Measurements from ENCODE around the gene USP15. TPM values are rescaled to one million over a fixed set of nuclear protein-coding genes. Genes with fewer than 3 reads are reported as not detected.

USP15 gene
- total RNA-seq, 4 donors from 2014 or later: 70.8 to 99.4 (median 77.9) TPM

DNA sequence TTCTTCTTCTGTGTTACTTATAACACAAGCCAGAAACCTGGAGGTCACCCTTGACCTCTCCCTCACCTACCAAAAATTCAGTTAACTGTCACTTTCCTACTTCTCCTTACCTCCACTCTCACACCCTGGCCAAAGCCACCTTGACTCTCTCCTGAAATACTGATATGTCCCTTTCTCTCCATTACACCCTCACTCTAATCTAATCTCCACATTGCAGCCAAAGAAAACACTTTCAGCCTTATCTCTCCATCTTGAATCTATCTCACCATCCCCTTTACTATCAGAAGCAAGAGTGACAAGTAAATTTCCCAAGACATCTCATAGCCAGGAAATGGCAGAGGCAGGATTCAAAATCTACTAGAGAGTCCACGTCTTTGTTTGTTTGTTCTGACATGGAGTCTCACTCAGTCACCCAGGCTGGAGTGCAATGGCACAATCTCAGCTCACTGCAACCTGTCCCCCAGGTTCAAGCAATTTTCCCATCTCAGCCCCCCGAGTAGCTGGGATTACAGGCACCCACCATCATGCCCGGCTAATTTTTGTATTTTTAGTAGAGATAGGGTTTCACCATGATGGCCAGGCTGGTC is 28.0 kb upstream of the USP15 start:
- 85 to 87% methylated on average over 3 of the region's 3 CpGs for WGBS, 2 donors
- TF ChIP-seq POLR2A (IDR thresholded peaks at IDR 0.05): no peak
- TF ChIP-seq, protein P1, sequence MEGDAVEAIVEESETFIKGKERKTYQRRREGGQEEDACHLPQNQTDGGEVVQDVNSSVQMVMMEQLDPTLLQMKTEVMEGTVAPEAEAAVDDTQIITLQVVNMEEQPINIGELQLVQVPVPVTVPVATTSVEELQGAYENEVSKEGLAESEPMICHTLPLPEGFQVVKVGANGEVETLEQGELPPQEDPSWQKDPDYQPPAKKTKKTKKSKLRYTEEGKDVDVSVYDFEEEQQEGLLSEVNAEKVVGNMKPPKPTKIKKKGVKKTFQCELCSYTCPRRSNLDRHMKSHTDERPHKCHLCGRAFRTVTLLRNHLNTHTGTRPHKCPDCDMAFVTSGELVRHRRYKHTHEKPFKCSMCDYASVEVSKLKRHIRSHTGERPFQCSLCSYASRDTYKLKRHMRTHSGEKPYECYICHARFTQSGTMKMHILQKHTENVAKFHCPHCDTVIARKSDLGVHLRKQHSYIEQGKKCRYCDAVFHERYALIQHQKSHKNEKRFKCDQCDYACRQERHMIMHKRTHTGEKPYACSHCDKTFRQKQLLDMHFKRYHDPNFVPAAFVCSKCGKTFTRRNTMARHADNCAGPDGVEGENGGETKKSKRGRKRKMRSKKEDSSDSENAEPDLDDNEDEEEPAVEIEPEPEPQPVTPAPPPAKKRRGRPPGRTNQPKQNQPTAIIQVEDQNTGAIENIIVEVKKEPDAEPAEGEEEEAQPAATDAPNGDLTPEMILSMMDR (IDR thresholded peaks at IDR 0.05): no peak
- no peak for TF ChIP-seq EP300 (IDR thresholded peaks at IDR 0.05)
- no peak overlapping the region for H3K4me3 ChIP-seq
- peaks cover 0 to 8% (median 0%) of the 10 kb centered on the region in 4 donors for H3K9me3 ChIP-seq
- H3K36me3 ChIP-seq: no peaks in the 10 kb centered on the region
- no peaks in the 10 kb centered on the region for H3K4me1 ChIP-seq
- no peak for DNase-seq (ENCODE audit: low spot score in 2 of 2)
- H3K27ac ChIP-seq: no peak overlapping the region
- H3K27me3 ChIP-seq: no peaks in the 10 kb centered on the region

DNA sequence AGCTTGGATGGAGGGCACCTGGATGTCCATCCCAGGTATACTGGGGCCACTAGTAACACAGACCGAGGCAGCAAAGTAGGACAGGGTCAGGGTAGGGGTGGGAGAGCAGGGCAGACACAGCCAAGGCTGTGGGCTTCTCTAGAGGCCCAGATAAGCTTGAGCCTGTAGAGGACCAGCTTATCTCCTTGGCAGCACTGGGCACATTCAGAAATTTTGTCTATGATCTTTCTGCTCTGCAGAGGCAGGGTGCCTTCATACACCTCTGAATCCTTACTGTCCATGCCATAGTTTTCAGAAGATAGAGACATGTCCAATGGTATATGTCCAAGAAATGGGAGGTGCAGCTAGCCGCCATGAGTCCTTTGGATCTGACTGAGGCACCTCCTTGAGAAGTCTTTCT is 26.4 kb upstream of the USP15 start:
- H3K27me3 ChIP-seq: no peaks in the 10 kb centered on the region
- no peak for DNase-seq (ENCODE audit: low spot score in 2 of 2)
- TF ChIP-seq POLR2A (IDR thresholded peaks at IDR 0.05): no peak
- TF ChIP-seq EP300 (IDR thresholded peaks at IDR 0.05): no peak
- TF ChIP-seq, protein P1 (IDR thresholded peaks at IDR 0.05): no peak
- H3K4me1 ChIP-seq: no peaks in the 10 kb centered on the region
- H3K4me3 ChIP-seq: no peak overlapping the region
- no peak overlapping the region for H3K27ac ChIP-seq
- no peaks in the 10 kb centered on the region for H3K36me3 ChIP-seq
- 93% methylated on average over 2 of the region's 2 CpGs for WGBS, 2 donors
- peaks cover 0 to 16% (median 0%) of the 10 kb centered on the region in 4 donors for H3K9me3 ChIP-seq

DNA sequence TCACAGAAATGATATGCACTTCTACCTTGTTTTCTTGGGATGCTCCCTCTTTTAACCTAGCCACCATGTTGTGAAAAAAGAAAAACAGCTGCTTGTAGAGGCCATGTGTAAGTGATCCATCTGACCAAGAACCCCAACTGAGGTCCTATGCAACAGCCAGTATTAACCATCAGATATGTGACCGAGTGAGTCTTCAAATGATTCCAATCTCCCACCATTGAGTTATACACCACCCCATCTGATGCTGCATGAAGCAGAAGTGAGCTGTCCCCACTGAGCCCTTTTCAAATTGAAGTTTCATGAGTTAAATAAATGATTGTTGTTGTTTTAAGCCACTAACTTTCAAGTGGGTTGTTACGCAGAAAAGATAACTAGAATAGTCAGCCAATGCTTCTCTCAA is 20.6 kb upstream of the USP15 start:
- H3K4me1 ChIP-seq: no peaks in the 10 kb centered on the region
- no peak overlapping the region for H3K4me3 ChIP-seq
- no peak for TF ChIP-seq POLR2A (IDR thresholded peaks at IDR 0.05)
- TF ChIP-seq, protein P1 (IDR thresholded peaks at IDR 0.05): no peak
- TF ChIP-seq EP300 (IDR thresholded peaks at IDR 0.05): no peak
- no peak for DNase-seq (ENCODE audit: low spot score in 2 of 2)
- H3K27ac ChIP-seq: no peak overlapping the region
- H3K27me3 ChIP-seq: no peaks in the 10 kb centered on the region
- H3K9me3 ChIP-seq: peaks cover 0 to 16% (median 0%) of the 10 kb centered on the region in 4 donors
- WGBS, 2 donors: 94 to 96% methylated on average over 2 of the region's 2 CpGs
- H3K36me3 ChIP-seq: no peaks in the 10 kb centered on the region

DNA sequence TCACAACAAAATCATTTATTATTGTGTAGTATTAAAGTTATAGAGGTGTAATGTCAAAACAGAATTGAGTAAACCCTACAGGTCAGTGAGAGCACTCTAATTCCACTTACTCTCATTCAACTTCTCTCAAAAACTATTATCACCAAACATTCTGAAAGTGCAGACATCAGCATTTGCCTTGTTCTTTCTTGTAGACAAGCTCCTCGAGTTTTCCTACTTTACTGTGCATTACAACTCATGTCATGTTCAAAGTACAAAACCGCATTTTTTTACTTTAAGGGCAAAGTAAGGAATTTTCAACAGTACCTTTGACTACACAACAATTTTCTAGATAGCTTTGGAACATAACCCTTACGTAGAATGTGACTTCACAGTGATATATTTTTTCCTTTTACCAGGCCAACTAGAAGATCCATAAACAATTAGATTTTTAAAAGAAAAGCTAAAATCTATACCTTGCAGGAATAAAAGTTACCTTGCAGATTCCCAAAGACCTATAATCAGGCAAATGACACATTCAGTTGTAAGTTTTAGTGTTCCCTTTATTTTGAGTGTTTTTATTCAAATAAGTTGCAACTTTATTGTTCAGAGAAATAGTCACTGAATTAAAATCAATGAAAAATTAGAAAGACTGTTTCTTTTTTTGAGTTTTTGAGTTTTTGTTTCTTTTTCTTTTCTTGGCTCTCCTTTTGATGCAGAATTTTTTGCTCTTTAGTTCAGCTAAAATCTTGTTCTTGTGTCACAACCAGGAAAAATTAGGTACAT is 12.7 kb upstream of the USP15 start:
- Histone ChIP-seq H3K4me1 (peaks cover 0 to 12% (median 0%) of the 10 kb centered on the region in 4 donors), H3K9me3 (no peaks in the 10 kb centered on the region), H3K36me3 (no peaks in the 10 kb centered on the region), H3K4me3 (no peak overlapping the region), H3K27me3 (no peaks in the 10 kb centered on the region), H3K27ac (no peak overlapping the region)
- no peak for TF ChIP-seq POLR2A (IDR thresholded peaks at IDR 0.05)
- no peak for TF ChIP-seq EP300 (IDR thresholded peaks at IDR 0.05)
- TF ChIP-seq, protein P1 (IDR thresholded peaks at IDR 0.05): no peak
- 79 to 88% methylated on average over 3 of the region's 3 CpGs for WGBS, 2 donors
- DNase-seq (ENCODE audit: low spot score in 2 of 2): no peak

DNA sequence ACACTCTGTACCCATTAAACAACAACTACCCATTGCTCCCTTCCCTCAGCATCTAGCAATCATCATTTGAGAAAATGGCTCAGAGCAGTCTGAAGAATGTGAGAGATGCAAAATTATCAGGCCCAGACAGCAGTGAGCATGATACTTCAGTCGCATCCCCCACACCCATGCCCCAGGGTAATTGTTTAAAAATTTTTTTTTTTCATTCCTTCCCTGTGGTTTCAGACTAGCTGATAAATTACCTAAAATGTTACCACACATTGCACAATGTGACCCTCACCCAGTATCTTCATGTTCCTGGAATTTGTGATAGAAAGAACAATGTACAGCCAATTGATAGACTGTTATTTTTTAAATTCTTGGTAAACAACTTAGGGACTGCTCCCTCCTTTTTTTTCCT is 11.3 kb upstream of the USP15 start:
- Histone ChIP-seq H3K36me3 (no peaks in the 10 kb centered on the region), H3K4me1 (peaks cover 0 to 12% (median 0%) of the 10 kb centered on the region in 4 donors), H3K27me3 (no peaks in the 10 kb centered on the region), H3K27ac (no peak overlapping the region), H3K4me3 (no peak overlapping the region), H3K9me3 (no peaks in the 10 kb centered on the region)
- TF ChIP-seq EP300 (IDR thresholded peaks at IDR 0.05) (no peak), POLR2A (IDR thresholded peaks at IDR 0.05) (no peak)
- TF ChIP-seq, protein P1 (IDR thresholded peaks at IDR 0.05): no peak
- 65 to 96% methylated on average over 1 of the region's 1 CpG for WGBS, 2 donors
- DNase-seq (ENCODE audit: low spot score in 2 of 2): no peak

Data from tibial nerve (tissue), 4 donors.